A549 (cell line): Measurements from ENCODE around the gene FOXJ3. TPM values are rescaled to one million over a fixed set of nuclear protein-coding genes. Genes with fewer than 3 reads are reported as not detected.

ENCODE experiments used
- ATAC-seq, 2 experiments: fragments of 200-7000 bp in 1 of 2; fragments of >200 bp in 1 of 2; cut with Nextera tagmentation in 1 of 2; cut with Tn5 transposase in 1 of 2; 3 replicates each; pipeline versions ENCODE4 v1.8.0 to v1.9.1; 2018 to 2020; ENCODE audit warnings: mild to moderate bottlenecking in 1 of 2, moderate library complexity in 1 of 2
- CTCF ChIA-PET: fragments of 300-600 bp; sonication (Branson Sonifier 250); formaldehyde crosslinking; extraction: SDS; loops from one replicate; lab custom pipeline; 2021; ENCODE audit warnings: antibody characterized with exemption, inconsistent platforms; lab: Yijun Ruan, JAX
- POLR2A ChIA-PET: fragments of 350-600 bp; formaldehyde crosslinking; extraction: SDS; loops from one replicate; lab custom pipeline; 2021; ENCODE audit warnings: antibody characterized with exemption, inconsistent platforms; lab: Yijun Ruan, JAX
- DNase-seq, 2 experiments: peaks; one replicate each; pipeline versions ENCODE4 v3.0.0 to v3.0.0-alpha.2; 2011 to 2016; ENCODE audit warnings: low read depth in 1 of 2, low spot score in 1 of 2
- FAIRE-seq: peaks from 2 replicates; lab custom pipeline; 2011; peaks lifted over from hg19 to GRCh38; lab: Jason Lieb, UNC
- H3K27ac ChIP-seq, 2 experiments: fragments of >200 bp; sonication (Bioruptor Twin); formaldehyde crosslinking; 3 replicates each; pipeline ENCODE4 v1.5.1; 2016 to 2017
- H3K4me1 ChIP-seq: fragments of >200 bp; sonication (Bioruptor Twin); formaldehyde crosslinking; 3 replicates; pipeline ENCODE4 v1.6.1; 2016
- H3K4me2 ChIP-seq: fragments of >200 bp; sonication (Bioruptor Twin); formaldehyde crosslinking; 3 replicates; pipeline ENCODE4 v1.6.1; 2016
- H3K4me3 ChIP-seq: fragments of >200 bp; sonication (Bioruptor Twin); formaldehyde crosslinking; 3 replicates; pipeline ENCODE4 v1.5.1; 2016
- H3K9me3 ChIP-seq: fragments of >200 bp; sonication (Bioruptor Twin); formaldehyde crosslinking; 3 replicates; pipeline ENCODE4 v1.6.1; 2016
- CBX2 ChIP-seq: fragments of 200-600 bp; sonication (generic); IDR thresholded peaks from 2 replicates; pipeline ENCODE4 v1.6.1; 2016; ENCODE audit warnings: low read depth, mild to moderate bottlenecking, borderline replicate concordance
- CHD2 ChIP-seq: fragments of 150-350 bp; IDR thresholded peaks from 2 replicates; pipeline ENCODE4 v1.6.1; 2014; ENCODE audit warnings: low read length; ENCODE audit not compliant: partially characterized antibody
- CHD4 ChIP-seq: fragments of 200-600 bp; sonication (generic); IDR thresholded peaks from 2 replicates; pipeline ENCODE4 v1.6.1; 2016; ENCODE audit warnings: antibody characterized with exemption, mild to moderate bottlenecking, borderline replicate concordance
- EHF ChIP-seq: fragments of 250-450 bp; sonication (Bioruptor Pico); IDR thresholded peaks from 2 replicates; pipeline ENCODE4 v1.5.0; 2020; ENCODE audit warnings: mild to moderate bottlenecking
- EHMT2 ChIP-seq: fragments of 200-600 bp; sonication (generic); IDR thresholded peaks from 2 replicates; pipeline ENCODE4 v1.6.1; 2016; ENCODE audit warnings: antibody characterized with exemption, low read depth, mild to moderate bottlenecking, moderate library complexity
- EP300 ChIP-seq, 2 experiments: fragments of >200 bp; sonication (Bioruptor Twin); formaldehyde crosslinking; IDR thresholded peaks; 2 replicates in 1 of 2; 3 replicates in 1 of 2; pipeline ENCODE4 v1.6.1; 2016 to 2017
- FOSL2 ChIP-seq, 2 experiments: fragments of 450-650 bp in 1 of 2; fragments of >200 bp in 1 of 2; sonication (Bioruptor Twin) in 1 of 2; formaldehyde crosslinking; IDR thresholded peaks; 2 replicates each; pipeline versions ENCODE4 v1.5.0 to v1.6.1; 2016 to 2020; ENCODE audit warnings: mild to moderate bottlenecking in 1 of 2, moderate library complexity in 1 of 2
- HOXB5 ChIP-seq: fragments of 250-450 bp; sonication (Bioruptor Pico); IDR thresholded peaks from 2 replicates; pipeline ENCODE4 v1.5.0; 2020; ENCODE audit warnings: mild to moderate bottlenecking, moderate library complexity
- JUNB ChIP-seq: fragments of >200 bp; sonication (Bioruptor Twin); formaldehyde crosslinking; IDR thresholded peaks from 2 replicates; pipeline ENCODE4 v1.6.1; 2016
- KDM1A ChIP-seq: fragments of 200-600 bp; sonication (generic); IDR thresholded peaks from 2 replicates; pipeline ENCODE4 v1.6.1; 2016; ENCODE audit warnings: low read depth, mild to moderate bottlenecking
- MAZ ChIP-seq: fragments of 150-350 bp; IDR thresholded peaks from 2 replicates; pipeline ENCODE4 v1.6.1; 2014; ENCODE audit warnings: antibody characterized with exemption, low read depth, low read length, borderline replicate concordance
- MYC ChIP-seq: IDR thresholded peaks from 2 replicates; pipeline ENCODE4 v1.6.1; 2012; ENCODE audit warnings: mild to moderate bottlenecking, inconsistent platforms, low read length, improper control_type of control experiment, borderline replicate concordance
- POLR2A ChIP-seq: IDR thresholded peaks from 2 replicates; pipeline ENCODE4 v1.6.1; 2012; ENCODE audit warnings: mild to moderate bottlenecking, low read length
- RARB ChIP-seq: fragments of 250-450 bp; sonication (Bioruptor Pico); IDR thresholded peaks from 2 replicates; pipeline ENCODE4 v1.8.0; 2021; ENCODE audit warnings: mild to moderate bottlenecking, moderate library complexity
- RNF2 ChIP-seq: fragments of 200-600 bp; sonication (generic); IDR thresholded peaks from 2 replicates; pipeline ENCODE4 v1.6.1; 2016; ENCODE audit warnings: low read depth, mild to moderate bottlenecking, antibody characterized with exemption, moderate library complexity, borderline replicate concordance
- SMC3 ChIP-seq: fragments of >200 bp; sonication (Bioruptor Twin); formaldehyde crosslinking; IDR thresholded peaks from 3 replicates; pipeline ENCODE4 v1.6.1; 2018; ENCODE audit warnings: inconsistent platforms
- TFCP2L1 ChIP-seq: fragments of 250-450 bp; sonication (Bioruptor Pico); IDR thresholded peaks from 2 replicates; pipeline ENCODE4 v1.5.0; 2021; ENCODE audit warnings: mild to moderate bottlenecking
- TP53 ChIP-seq: fragments of 250-450 bp; sonication (Bioruptor Pico); IDR thresholded peaks from 2 replicates; pipeline ENCODE4 v1.5.0; 2021; ENCODE audit warnings: mild to moderate bottlenecking, moderate library complexity
- ZNF302 ChIP-seq: fragments of 250-450 bp; sonication (Bioruptor Pico); IDR thresholded peaks from 2 replicates; pipeline ENCODE4 v1.9.0; 2021; ENCODE audit warnings: inconsistent platforms, mild to moderate bottlenecking, moderate library complexity
- WGBS: methylation state at CpG from one replicate; pipeline ENCODE4 v1.1.6; 2017; ENCODE audit errors: missing lambda C conversion rate; 5-methylcytosine and 5-hydroxymethylcytosine counted together
- polyA plus RNA-seq, 4 experiments: library from polyadenylated mRNA; depleted of rRNA in 3 of 4; stranded (reverse); fragments of >200 nt; fragmentation: RNase III in 1 of 4; extraction: RNeasy Plus Mini Kit Qiagen cat#74134 plus additional on column Dnase treatment in 1 of 4; gene quantifications; 2 replicates in 3 of 4; 3 replicates in 1 of 4; pipeline ENCODE4 v1.2.3, GENCODE V29; 2011 to 2017
- TF ChIP-seq, protein P1 (sequence below): fragments of >200 bp; sonication (Bioruptor Twin); formaldehyde crosslinking; IDR thresholded peaks from 3 replicates; pipeline ENCODE4 v1.5.1; 2016
- TF ChIP-seq, protein P2 (sequence below): fragments of >200 bp; sonication (Bioruptor Twin); formaldehyde crosslinking; IDR thresholded peaks from 2 replicates; pipeline ENCODE4 v1.6.1; 2016
- TF ChIP-seq, protein P3 (sequence below): IDR thresholded peaks from 2 replicates; pipeline ENCODE4 v1.6.1; 2012
- TF ChIP-seq, protein P4 (sequence below): fragments of 250-450 bp; sonication (Bioruptor Pico); IDR thresholded peaks from 2 replicates; pipeline ENCODE4 v1.5.0; 2020; ENCODE audit warnings: low read depth, mild to moderate bottlenecking, moderate library complexity
- TF ChIP-seq, protein P5 (sequence below): fragments of 250-450 bp; sonication (Bioruptor Pico); IDR thresholded peaks from 2 replicates; pipeline ENCODE4 v1.5.0; 2021; ENCODE audit warnings: mild to moderate bottlenecking, moderate library complexity, borderline replicate concordance

The FOXJ3 gene
- polyA plus RNA-seq, 2 of the 4 experiments (the other 2 are of a cell fraction), result 16.8 to 45.0 TPM

DNA sequence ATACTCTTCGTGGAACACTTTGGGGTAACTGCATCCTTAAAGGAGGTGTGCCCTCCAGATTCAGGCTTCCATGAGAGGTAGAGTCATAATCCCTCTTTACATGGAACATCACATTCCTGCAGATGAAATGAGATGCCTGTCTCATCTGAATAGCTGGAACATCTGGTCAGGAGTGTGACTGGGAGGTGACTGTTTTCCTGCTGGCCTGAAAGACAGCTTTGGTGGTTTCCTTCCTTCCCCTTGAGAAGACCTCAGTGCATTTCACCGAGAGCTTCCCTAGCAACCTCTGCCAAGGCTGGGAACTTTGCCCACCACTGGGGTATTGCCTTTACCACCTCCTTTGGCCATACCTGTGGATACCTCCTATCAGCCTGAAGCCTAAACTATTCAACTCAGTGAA lies 123.8 kb downstream of the FOXJ3 start:
- Histone ChIP-seq H3K4me2 (no peak overlapping the region), H3K4me1 (peaks cover 24% of the 10 kb centered on the region), H3K27ac (no peak overlapping the region), H3K9me3 (no peaks in the 10 kb centered on the region), H3K4me3 (no peak overlapping the region)
- POLR2A ChIA-PET, result no interaction called here
- ATAC-seq, result no peak
- TF ChIP-seq MYC (no peak), CHD2 (no peak), TFCP2L1 (CRISPR knock-in tag) (no peak), RNF2 (no peak), CBX2 (no peak), CHD4 (no peak), TP53 (CRISPR knock-in tag) (no peak), HOXB5 (CRISPR knock-in tag) (no peak)
- TF ChIP-seq, protein P1, sequence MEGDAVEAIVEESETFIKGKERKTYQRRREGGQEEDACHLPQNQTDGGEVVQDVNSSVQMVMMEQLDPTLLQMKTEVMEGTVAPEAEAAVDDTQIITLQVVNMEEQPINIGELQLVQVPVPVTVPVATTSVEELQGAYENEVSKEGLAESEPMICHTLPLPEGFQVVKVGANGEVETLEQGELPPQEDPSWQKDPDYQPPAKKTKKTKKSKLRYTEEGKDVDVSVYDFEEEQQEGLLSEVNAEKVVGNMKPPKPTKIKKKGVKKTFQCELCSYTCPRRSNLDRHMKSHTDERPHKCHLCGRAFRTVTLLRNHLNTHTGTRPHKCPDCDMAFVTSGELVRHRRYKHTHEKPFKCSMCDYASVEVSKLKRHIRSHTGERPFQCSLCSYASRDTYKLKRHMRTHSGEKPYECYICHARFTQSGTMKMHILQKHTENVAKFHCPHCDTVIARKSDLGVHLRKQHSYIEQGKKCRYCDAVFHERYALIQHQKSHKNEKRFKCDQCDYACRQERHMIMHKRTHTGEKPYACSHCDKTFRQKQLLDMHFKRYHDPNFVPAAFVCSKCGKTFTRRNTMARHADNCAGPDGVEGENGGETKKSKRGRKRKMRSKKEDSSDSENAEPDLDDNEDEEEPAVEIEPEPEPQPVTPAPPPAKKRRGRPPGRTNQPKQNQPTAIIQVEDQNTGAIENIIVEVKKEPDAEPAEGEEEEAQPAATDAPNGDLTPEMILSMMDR, result no peak
- DNase-seq, result no peak
- 80% methylated on average over 2 of the region's 2 CpGs for WGBS
- CTCF ChIA-PET, result interaction anchor here (0.7 to 1.8 kb wide), 2 partner anchors 36 to 38 kb away, joined by 3 to 8 read pairs; no protein-coding TSS in a partner anchor
- no peak for FAIRE-seq

DNA sequence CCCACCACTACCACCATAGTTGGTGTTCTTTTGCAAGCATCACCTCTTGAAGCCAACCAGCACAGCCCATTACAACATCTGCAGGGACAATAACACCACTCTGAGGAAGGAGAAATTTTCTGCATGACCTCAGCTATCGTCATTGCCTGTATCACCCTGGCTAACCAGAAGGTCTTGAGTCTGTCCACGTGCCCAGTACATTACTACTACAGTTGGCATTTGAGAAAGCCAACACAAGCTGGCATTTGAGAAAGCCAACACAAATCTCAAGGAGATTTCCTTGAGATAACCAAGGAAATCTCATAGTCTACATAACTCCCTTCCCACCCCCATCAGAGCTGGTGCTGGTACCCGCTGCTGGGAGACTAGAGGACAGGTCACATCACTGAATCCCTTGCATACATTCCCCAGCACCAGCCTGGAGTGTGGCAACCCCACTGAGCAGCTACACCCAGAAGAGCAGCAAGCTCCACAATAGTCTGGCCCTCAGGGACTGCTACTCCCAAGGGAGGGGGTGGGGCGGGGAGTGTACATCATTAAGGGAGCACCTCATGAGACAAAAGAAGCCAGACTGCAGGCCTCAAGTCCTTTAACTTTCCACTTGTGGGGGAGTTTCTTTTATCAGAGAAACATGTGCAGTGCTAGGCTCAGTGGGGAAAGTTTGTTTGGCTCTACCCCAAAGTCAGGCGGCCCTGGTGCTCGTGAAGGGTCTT lies 124.5 kb downstream of the FOXJ3 start:
- ATAC-seq, result no peak; a peak in 1 of 6 replicates
- POLR2A ChIA-PET, result no interaction called here
- no peak for FAIRE-seq
- DNase-seq, result no peak
- no peak overlapping the region for H3K27ac ChIP-seq
- H3K4me1 ChIP-seq, result peaks cover 24% of the 10 kb centered on the region
- no peak overlapping the region for H3K4me2 ChIP-seq
- H3K9me3 ChIP-seq, result no peaks in the 10 kb centered on the region
- CTCF ChIA-PET, result interaction anchor here (1.2 to 1.8 kb wide), 2 partner anchors 33 to 37 kb away, joined by 3 to 8 read pairs; no protein-coding TSS in a partner anchor
- WGBS, result 89% methylated on average over 4 of the region's 6 CpGs
- TF ChIP-seq EP300 (IDR thresholded peaks at IDR 0.05) (no peak), RARB (CRISPR knock-in tag) (no peak), CHD2 (no peak), CBX2 (no peak), ZNF302 (CRISPR knock-in tag) (no peak), POLR2A (no peak), CHD4 (no peak), TFCP2L1 (CRISPR knock-in tag) (no peak), FOSL2 (IDR thresholded peaks at IDR 0.05) (no peak), FOSL2 (CRISPR knock-in tag; IDR thresholded peaks at IDR 0.05) (no peak), KDM1A (no peak), SMC3 (no peak), EHMT2 (no peak), RNF2 (no peak), JUNB (no peak), MAZ (no peak), EHF (CRISPR knock-in tag) (no peak)
- TF ChIP-seq, protein P2, sequence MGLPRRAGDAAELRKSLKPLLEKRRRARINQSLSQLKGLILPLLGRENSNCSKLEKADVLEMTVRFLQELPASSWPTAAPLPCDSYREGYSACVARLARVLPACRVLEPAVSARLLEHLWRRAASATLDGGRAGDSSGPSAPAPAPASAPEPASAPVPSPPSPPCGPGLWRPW, result no peak
- TF ChIP-seq, protein P3, sequence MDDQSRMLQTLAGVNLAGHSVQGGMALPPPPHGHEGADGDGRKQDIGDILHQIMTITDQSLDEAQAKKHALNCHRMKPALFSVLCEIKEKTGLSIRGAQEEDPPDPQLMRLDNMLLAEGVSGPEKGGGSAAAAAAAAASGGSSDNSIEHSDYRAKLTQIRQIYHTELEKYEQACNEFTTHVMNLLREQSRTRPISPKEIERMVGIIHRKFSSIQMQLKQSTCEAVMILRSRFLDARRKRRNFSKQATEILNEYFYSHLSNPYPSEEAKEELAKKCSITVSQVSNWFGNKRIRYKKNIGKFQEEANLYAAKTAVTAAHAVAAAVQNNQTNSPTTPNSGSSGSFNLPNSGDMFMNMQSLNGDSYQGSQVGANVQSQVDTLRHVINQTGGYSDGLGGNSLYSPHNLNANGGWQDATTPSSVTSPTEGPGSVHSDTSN, result no peak
- TF ChIP-seq, protein P4, sequence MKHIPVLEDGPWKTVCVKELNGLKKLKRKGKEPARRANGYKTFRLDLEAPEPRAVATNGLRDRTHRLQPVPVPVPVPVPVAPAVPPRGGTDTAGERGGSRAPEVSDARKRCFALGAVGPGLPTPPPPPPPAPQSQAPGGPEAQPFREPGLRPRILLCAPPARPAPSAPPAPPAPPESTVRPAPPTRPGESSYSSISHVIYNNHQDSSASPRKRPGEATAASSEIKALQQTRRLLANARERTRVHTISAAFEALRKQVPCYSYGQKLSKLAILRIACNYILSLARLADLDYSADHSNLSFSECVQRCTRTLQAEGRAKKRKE (CRISPR knock-in tag), result no peak
- TF ChIP-seq, protein P5, sequence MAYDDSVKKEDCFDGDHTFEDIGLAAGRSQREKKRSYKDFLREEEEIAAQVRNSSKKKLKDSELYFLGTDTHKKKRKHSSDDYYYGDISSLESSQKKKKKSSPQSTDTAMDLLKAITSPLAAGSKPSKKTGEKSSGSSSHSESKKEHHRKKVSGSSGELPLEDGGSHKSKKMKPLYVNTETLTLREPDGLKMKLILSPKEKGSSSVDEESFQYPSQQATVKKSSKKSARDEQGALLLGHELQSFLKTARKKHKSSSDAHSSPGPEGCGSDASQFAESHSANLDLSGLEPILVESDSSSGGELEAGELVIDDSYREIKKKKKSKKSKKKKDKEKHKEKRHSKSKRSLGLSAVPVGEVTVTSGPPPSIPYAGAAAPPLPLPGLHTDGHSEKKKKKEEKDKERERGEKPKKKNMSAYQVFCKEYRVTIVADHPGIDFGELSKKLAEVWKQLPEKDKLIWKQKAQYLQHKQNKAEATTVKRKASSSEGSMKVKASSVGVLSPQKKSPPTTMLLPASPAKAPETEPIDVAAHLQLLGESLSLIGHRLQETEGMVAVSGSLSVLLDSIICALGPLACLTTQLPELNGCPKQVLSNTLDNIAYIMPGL (CRISPR knock-in tag), result no peak
- no peak overlapping the region for H3K4me3 ChIP-seq
